Eye (tissue), 1 donor: Measurements from ENCODE around the gene CACNA2D4.
A peak's percentile ranks its signal among the peaks of the same experiment; 100 is the strongest.

Source experiments
- DNase-seq: peaks from one replicate; pipeline ENCODE4 v3.0.0-alpha.2; 2015

Gene CACNA2D4

GRCh38 chr12:1933342-1934051 lies 15.0 kb upstream of the CACNA2D4 start:
- DNase-seq: peak; percentile 66

- DNase-seq: peak; percentile 55
Measured at GRCh38 chr12:1932264-1932777, 13.9 kb upstream of the CACNA2D4 start.

GRCh38 chr12:1931642-1932041 lies 13.2 kb upstream of the CACNA2D4 start:
- no peak for DNase-seq

DNA sequence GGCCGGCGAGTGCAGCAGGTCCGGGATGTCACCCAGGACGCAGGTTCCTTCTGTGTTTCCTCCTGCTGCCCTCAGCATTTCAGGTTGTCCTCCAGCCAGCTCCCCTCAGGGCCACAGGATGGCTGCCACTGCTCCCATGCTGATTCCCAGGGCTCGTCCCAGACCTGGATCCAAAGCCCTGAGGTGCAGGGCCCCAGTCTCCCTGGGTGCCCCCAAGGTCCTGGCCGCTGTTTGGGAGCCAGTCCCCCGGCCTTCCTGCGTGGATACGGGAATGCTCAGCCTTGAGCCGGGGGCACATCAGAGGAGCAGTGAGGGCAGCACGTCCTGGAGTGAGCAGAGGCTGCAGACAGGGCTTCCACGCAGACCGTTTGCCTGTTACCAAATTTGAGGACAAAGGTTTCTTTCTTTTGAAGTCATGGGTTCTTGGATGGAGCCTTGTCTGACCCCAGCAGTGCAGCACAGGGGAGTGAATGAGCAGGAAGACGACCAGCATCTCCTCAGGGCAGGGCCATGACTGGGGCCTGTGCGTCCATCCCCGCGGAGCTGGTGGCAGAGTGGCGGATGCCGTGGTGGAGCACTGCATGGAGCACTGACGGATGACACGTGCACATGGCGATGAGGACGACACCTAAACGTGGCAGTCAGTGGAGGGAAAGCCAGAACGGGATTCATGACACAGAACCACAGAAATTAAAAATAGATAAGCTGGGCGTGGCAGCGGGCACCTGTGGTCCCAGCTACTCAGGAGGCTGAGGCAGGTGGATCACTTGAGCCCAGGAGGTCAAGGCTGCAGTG lies 12.5 kb upstream of the CACNA2D4 start:
- DNase-seq: no peak

- no peak for DNase-seq
Measured at GRCh38 chr12:1929985-1930802, 11.7 kb upstream of the CACNA2D4 start.

GRCh38 chr12:1929241-1929984 lies 11.0 kb upstream of the CACNA2D4 start:
- DNase-seq: no peak

GRCh38 chr12:1928439-1929121 lies 10.1 kb upstream of the CACNA2D4 start:
- no peak for DNase-seq

- no peak for DNase-seq
Measured at GRCh38 chr12:1927751-1928351, 9.4 kb upstream of the CACNA2D4 start.

- DNase-seq: no peak
Measured at GRCh38 chr12:1927051-1927680, 8.7 kb upstream of the CACNA2D4 start.

DNA sequence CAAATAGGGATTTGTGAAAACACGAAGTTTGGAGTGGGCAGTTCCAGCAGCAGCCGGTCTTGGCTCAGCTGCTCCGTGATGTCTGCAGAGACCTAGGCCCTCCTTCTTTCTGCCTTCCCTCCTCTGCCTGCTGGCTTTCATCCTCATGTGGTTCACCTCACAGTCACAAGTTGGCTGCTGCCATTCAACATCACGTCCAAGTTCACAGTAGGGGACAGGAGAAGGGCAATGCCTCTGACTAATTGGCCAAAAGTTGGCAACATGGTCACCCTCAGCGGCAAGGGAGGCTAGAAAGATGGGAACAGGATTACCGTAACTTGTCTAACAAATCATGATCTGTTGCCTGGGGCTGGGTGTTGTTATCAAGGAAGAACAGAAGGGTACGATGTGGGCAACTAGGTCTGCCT lies 7.8 kb upstream of the CACNA2D4 start:
- DNase-seq: no peak

DNA sequence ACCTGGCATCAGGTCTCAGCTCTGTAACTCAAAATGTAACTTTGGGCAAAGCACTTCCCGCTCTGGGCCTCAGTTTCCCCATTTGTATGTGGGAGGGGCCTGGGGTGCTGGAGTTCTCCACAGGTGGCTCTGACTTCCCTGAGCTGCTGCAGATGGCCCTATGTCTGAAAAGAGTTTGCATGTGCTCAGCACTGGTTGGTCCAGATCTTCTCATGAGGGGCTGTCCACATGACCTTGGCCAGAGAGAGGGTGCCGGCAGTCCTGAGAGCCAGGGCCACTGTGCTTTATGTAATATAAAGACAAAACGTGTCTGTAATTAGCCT lies 7.2 kb upstream of the CACNA2D4 start:
- DNase-seq: no peak

DNA sequence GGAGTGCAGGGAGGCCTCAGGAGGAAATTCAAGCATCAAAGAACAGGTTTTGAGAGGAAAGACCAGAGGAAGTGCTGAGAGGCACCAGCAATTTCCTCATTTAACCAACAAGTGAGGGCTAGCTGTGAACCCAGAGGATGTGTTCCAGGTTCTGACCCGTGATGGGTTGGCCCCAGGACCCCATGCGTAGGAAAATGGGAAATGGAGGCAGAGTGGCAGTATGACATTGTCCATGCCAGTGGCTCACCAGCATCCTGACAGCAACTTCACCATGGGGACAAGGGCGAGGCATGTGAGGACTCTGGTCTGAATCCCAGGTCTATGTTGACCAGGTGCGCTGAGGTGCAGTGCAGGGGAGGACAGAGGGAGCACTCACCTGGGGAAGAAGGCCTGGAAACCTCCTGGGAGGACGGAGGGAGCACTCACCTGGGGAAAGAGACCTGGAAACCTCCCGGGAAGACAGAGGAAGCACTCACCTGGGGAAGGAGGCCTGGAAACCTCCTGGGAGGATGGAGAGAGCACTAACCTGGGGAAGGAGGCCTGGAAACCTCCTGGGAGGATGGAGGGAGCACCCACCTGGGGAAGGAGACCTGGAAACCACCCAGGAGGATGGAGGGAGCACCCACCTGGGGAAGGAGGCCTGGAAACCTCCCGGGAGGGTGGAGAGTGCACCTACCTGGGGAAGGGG lies 6.7 kb upstream of the CACNA2D4 start:
- no peak for DNase-seq

- DNase-seq: no peak
Measured at GRCh38 chr12:1922985-1923384, 4.5 kb upstream of the CACNA2D4 start.

GRCh38 chr12:1922075-1922709 lies 3.7 kb upstream of the CACNA2D4 start:
- DNase-seq: no peak

DNA sequence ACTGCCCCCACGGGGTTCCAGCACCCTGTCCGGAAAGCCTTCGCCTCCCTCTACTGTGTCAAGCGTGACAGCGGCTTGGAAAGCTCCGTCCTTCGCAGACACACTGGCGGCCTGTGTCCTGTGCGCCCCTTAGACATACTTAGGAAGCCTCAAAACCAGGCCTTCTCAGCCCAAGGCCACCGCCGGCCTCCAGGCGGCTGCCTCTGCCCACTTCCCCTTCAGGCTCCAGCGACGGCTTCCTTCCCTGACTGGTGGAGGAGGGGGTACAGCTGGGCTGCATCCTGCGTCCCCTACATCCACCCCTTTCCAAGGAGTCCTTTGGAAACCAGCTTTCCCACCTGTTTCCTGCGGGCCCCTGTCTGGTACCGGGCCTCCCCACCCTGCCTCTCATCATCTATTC lies 2.5 kb upstream of the CACNA2D4 start:
- no peak for DNase-seq

GRCh38 chr12:1920436-1920835 lies 2.0 kb upstream of the CACNA2D4 start:
- DNase-seq: no peak

GRCh38 chr12:1919763-1920162 lies 1.3 kb upstream of the CACNA2D4 start:
- DNase-seq: no peak

GRCh38 chr12:1919284-1919683 lies 832 bp upstream of the CACNA2D4 start:
- no peak for DNase-seq

DNA sequence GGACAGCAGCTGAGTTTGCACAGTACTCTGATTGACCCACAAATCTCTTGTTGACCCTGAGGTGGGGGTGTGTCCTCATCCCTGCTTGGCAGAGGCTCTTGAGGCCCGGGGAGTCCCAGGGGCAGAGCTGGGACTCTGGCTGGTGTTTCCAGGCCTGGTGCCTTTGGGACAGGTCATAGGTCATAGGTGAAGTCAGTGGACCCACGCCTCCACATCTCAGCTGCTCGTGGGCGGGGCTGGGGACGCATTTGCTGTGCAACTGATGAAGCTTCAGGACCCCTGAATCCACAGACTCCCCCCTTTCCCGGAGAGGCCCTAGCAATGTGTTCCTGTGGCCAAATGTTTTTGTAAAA lies 408 bp upstream of the CACNA2D4 start:
- DNase-seq: no peak
